HG02943 (cell line): Measurements from ENCODE around the gene HAGH.

Experiments
- ATAC-seq: cut with Tn5 transposase; IDR thresholded peaks from one replicate; pipeline ENCODE4 v1.9.1; 2021; ENCODE audit warnings: mild to moderate bottlenecking, low read depth, moderate library complexity; ENCODE audit not compliant: unreplicated experiment

Gene HAGH

DNA sequence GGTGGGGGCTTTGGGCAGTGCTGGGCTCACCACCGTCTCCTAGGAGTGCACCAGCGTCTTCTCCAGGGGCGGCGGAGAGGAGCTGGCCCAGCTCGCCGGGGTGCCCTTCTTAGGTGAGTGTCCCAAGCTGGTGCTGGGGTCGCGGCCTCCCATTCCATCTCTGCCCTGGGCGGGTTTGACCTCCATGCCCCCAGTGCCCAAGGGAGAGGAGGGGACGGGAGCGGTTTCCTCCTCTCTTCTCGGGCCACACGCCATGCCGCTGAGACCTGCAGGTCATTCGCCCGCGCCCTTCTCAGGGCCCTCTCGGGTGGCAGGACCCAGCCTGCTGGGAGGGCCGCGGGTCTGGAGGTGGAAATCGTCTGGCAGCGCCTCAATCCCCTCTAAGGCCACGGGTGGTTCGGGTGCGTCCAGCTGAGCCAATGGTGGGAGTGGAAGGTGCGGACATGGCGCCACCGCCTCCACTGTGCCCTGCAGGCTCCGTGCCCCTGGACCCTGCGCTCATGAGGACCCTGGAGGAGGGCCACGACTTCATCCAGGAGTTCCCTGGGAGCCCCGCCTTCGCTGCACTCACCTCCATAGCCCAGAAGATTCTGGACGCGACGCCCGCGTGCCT, 38.4 kb downstream of the HAGH start:
- no peak for ATAC-seq

DNA sequence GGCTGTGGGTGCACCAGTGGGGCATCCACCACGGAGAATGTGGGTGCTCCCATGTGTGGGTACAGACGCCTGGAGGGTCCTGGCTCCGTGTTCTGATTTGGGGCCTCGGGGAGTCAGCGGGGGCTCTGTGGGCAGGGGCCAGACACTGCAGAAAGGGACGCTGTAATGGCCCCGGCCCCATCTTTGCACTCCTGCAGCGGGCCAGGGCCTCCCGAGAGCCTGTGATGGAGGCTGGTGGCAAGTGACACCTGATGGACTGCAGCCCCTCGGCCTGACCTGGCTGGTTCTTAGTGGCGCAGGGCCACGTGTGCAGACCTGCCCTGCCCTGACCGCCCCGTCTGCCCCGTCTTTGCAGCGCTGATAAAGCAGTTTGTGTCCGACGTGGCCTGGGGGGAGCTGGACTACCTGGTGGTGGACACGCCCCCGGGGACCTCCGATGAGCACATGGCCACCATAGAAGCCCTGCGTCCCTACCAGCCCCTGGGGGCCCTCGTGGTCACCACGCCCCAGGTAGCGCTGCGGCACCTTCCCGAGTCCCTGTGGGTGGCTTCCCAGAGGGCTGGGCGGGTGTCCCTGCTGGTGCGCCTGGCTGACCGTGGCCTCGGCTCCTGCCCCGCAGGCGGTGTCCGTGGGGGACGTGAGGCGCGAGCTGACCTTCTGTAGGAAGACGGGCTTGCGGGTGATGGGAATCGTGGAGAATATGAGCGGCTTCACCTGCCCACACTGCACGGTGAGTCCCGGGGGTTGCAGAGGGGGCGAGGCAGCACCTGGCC, 39.1 kb downstream of the HAGH start:
- ATAC-seq: no peak

DNA sequence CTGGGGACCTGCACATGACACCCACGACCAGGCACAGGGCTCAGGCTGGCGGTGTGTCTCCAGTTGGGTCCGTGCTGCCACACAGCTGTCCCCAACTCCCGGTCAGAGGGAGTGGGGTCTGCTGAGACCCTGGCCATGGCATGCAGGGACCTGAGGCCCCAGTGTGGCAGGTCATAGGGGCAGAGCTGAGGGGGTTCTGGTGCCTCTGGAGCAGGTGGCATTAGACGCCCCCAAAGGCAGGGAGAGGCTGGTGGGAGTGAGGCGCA, 39.6 kb downstream of the HAGH start:
- no peak for ATAC-seq

DNA sequence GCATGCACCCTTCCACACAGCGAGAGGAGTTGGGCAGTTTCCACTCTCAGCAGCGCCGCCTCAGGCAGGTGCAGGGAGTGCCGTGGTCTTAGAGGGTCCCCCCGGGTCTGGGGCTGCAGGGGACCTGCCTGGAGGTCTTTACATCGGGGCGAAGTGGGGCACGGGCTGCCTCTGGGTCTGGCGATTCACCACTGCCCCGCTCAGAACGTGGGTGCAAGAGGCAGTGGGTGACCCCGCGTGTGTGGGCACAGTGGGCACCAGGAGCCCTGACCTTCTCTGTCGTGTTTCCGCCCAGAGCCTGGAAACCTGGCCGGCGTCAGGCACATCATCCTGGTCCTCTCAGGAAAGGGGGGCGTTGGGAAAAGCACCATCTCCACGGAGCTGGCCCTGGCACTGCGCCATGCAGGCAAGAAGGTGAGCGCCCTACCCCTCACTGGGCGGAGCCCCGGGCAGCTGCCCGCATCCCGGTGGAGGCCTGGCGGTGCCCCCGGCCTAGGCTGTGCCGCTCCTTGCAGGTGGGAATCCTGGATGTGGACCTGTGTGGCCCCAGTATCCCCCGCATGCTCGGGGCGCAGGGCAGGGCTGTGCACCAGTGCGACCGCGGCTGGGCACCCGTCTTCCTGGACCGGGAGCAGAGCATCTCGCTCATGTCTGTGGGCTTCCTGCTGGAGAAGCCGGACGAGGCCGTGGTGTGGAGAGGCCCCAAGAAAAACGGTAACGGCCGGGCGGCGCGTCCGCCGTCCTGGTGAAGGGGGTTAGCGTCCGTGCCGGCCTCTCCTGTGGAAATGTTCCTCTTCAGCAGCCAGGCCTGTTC, 40.2 kb downstream of the HAGH start:
- no peak for ATAC-seq

DNA sequence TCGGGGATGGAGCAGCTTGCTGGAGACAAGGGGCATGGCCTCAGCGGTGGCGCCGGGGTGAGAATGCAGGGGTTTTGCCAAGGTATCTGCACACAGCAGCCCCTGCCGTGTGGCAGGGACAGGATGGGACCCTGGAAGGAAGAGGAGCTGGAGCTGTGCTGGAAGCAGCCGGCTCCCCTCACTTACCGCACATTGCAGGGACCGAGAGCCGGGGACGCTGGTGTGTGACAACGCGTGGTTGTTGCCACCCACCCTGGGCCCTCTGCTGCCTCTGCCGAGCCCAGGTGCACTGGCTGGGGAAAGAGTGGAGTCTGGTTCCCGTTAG, 40.8 kb downstream of the HAGH start:
- no peak for ATAC-seq

DNA sequence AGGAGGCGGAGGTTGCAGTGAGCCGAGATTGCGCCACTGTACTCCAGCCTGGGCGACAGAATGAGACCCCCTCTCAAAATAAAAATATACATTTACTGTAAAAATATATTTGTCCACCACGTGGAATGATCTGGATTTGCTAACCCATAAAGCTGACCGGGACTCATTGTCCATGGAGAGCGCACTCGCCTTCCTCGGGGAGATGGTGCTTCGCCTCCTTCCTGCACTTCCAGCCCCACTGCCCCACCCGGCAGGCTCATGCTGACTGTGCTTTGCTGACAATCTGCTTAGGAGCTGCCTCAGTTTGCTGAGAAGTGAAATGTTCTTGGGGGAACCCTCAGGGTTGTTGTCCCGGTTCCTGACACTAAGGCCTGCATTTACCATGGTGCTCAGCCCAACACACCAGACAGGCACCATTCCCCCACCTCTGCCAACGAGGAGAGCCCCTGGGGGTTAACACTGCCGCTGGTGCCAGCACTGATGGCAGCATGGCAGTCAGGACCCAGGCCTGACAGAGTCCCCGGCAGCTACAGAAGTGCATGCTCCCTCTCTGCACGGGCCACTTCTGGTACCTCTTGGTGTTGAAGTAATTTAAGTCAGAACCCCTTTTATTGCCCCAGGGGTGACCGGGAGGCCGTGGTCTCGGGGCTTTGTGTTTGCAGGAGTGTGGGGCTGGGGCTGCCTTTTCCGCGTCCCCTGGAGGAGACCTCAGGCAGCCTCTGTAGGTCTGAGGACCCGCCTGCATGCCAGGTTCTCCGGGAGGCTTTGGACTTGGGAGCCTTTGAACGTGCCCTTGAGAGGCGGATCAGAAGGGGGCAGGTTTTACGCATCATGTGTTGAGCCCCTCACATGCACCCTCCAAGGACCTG, 41.4 kb downstream of the HAGH start:
- no peak for ATAC-seq

DNA sequence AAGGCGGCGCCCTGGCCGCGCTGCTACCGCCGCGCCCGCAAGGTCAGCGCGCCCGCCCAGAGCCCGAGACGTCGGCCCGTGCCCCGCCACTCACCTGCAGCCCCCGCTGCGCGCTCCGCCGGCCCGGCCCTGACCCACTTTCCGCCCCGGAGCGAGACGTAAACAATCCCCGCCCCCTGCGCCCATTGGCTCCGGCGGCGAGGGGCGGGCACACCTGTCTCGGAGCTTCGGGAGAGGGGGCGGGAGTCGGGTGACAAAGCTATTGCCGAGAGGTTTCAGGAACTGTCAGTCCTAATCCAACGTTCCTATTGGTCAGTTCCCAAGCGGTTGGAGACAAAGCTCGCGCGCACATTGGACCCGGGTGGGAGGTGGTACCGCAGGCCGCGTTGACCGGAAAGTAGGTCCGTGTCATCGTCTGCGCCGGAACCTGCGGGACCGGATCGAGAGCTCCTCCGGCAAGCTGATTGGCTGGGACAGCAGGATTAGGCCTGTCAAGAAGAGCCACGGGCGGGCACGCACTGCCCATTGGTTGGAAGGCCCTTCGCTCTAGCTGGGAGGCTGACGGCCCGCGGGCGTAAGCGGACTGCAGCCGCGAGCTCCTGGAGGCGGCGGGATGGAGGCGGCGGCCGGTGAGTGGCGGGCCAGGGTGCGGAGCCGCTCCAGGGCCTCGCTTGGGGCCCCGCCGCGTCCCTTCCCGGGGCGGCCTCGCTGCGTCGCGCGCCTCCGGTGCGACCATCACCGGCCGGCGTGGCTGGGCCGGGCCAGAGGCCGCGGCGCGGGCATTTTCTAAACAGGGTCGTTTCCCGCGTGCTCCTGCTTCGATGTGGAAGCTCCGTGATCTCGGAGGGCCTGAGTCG, 44.0 kb downstream of the HAGH start, which contains the start of the genes NUBP2 and SPSB3:
NUBP2 (plus strand) TSS at position 553 of the 857 bp plus-strand sequence; CDS start at position 614, 61 bp downstream.
SPSB3 (minus strand) TSS at position 164 of the 857 bp plus-strand sequence. CDS start 1,088 bp downstream, outside the sequence.
- peak; percentile 77 for ATAC-seq

DNA sequence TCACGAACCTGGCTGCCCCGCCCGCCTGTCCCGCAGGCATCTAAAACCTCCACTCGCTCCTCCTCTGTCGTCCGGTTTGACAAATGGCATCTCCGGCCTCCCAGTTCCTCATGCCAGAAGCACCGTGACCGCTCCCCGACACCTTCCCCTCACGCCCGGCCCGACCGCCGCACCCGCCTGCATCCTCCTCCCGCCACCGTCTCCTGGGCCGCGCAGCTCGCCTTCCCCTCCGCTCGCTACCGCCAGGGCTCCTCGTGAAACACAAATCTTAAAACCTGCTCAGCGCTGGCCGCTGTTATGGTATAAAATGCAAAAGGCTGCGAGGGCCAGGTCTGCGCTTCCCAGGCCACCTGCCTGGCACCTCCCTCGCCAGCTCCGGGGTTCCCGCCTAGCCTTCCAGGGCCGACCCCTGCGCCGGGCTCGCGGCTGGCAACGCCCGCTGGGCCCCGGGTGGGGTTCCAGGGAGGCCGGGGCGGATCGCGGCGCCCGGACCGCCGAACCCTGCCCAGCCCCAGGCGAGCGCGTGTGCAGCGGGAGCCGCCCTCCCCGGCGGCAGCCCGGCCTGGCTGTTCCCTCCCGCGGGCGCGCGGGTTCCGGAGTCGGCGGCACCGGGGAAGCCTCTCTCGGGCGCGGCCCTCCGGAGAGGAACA, 44.7 kb downstream of the HAGH start:
- peak; percentile 2 for ATAC-seq

DNA sequence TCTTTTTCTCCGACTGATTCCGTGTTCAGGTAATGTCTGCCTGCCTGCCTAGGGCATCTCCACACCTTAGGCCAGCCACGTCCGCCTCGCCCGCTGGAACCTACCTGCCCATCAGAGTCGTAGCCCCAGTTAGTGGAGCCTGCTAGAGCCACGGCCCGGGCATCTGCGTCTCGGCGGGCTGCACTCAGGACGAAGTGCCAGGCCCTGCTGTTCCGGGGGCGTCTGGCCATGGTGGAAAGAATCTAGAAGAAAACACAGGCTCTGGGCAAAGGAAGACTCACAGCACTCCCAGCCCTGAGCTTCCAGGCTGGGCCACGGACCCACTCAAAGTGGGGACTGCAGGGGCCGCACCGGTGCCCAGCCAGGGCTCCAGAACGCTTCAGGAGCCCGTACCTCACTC, 45.4 kb downstream of the HAGH start:
- no peak for ATAC-seq

DNA sequence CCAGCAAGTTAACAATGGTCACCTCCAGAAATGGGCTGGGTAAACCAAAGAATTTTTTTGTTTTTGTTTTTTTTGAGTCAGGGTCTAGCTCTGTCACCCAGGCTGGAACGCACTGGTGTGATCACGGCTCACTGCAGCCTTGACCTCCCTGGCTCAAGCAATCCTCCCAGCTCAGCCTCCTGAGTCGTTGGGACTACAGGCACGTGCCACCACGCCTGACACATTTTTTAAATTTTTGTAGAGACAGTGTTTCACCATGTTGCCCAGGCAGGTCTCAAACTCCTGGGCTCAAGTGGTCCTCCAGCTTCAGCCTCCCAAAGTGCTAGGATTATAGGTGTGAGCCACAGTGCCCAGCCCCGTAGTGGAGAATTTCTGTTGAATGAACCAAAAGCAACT, 46.0 kb downstream of the HAGH start:
- no peak for ATAC-seq

DNA sequence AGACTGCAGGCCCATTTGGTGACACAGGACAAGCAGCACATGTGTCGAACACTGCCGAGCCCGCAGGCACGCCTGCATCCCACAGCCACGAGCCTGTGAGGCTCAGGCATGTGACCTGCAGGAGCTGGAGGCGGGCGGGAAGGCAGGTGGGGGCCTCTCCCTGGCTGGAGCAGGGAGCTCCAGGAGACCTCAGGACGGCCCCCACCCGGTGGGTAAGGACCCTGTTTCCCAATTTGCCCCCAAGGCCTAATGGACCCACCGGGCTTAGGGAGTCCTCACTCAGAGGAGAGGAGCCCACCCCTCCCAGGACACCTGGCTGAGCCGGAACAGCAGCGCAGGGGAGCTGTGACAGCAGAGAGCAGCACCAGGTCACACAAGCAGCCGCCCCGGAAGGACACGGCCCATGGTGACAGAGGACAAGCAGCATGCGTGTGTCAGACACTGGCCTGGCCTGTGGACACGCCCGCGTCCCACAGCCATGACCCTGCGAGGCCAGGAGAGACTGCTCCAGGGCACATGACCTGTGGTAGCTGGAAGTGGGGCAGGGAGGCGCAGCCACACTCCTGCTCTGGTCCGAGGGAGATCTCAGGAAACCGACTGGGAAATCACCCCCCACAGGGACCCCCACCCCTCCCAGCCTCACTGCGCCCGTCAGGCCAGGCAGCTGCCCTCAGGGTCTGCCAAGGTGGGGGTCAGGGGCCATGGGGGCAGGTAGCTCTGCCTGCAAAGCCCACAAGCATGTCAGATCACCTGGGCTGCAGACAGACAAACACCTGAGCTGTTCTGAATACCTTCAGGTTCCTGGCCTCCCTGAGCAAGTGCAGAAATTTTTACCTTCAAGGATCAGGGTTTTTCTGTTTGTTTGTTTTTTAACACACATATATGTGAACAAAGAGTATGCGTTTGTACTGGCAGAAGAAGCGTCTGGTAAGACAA, 46.6 kb downstream of the HAGH start:
- no peak for ATAC-seq

DNA sequence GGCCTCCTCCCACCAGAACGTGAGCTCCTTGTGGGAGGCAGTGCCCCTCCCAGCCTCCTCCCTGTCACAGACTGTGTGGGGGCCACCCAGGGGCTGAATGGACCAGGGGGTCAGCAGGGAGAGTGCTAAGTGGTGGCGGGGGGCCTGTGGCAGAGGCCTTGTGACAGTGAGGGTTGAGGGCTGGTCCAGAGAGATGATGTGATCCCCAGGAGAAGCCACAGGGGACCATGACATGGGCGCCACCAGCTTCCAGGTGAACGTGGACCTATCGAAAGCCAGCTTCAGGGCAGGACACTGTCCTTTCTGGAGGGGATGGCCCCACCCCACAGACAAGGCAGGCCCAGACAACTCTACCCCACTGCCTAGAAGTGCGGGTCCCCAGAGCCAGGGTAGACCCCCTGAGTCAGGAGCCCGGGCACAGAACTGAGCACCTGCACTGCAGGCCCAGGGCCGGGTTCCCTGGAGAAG, 47.4 kb downstream of the HAGH start:
- ATAC-seq: no peak

DNA sequence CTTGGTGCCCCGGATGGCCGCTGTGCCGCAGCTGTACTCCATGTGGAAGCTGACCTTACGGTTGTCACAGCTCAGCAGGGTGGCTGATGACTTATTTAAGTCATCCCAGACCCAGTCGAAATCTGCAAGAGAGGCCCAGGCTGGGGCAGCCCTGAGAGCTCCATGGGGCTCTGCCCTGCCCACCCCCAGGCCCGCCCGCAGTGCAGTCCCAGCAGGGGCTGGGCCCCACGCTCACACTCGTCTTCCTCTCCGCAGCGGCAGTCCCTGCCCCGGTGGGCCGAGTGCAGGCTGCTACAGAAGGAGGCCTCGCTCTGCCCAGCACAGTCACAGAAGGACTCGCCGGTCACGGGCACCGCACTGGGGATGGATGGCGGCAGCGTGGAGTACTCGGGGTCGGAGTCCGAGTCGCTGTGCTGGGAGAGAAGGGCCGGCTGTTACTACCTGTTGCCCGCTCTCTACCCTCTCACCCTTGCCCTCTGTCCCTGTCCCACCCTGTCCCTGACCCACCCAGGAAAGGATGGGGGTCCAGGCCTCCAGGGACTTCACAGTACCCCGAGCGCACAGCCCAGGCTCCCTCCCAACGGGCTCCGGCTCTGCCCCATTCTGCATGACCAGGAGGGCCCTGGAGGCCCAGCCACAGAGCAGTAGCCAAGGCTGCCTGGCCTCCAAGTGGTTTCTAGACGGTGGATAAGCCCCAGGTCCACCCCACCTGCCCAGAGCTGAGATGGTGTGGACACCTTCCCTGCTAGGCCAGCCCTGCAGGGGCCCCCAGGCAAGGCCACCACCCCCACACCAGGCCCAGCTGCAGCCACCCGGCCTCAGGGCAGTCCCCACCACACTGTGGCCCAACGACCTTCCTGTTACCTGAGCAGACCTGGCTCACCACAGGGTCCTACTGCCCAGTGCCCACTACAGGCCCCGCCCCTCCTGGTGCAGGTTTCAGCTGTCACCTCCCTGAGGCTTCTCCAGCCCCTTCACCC, 48.1 kb downstream of the HAGH start:
- no peak for ATAC-seq

DNA sequence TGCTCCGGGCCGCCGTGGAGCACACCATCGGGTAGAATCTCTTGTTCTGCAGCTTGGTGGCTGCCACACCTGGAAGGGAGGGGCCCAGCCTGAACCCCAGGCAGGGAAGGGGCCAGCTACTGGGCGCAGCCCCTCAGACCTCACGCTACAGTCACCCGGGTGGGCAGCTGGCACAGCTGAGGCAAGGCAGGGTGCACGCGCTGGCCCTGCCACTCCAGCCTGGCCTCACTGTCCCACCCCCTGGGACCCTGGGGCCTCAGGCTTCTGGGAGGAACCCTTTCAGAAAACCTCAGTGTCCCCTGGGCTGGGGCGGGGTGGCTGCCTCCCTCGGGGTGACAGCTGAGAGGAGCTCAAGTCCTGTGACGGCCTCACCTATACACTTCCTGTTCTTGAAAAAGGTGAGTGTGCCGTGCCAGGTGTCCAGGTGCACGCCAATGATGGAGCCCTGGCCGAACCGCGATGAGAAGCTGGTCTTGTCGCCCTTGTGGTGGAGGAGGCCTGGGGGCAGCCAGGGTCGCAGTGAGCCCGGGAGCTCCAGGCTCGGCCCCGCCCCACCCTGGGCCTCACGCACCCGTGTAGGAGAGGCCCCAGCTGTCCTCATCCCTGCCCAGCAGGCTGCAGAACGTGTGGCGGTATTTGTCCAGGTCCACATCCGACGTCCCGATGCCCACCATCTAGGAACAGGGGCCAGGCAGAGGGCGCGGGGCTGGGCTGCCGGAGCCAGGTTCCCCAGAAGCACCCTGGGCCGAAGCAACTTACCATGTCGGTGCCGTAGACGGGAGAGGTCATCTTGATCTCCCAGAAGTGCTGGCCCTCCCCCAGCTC, 49.0 kb downstream of the HAGH start:
- no peak for ATAC-seq

DNA sequence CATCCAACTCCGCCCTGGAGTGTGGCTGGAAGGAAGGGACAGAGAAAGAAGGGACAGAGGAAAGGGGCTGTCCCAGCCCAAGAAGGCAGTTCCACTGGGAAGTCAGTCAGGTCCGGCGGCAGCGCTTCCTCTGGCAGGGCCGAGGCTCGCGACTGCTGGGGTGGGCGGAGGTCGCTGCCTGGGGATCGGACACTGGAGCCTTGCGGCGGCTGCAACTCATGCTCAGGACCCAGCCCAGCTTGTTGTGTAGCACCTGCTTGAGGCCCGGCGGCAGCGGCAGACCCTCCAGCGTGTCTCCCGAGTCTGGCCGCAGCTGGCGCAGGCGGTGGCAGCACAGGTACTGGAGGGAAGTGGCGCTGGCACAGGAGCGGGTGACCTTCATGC, 49.6 kb downstream of the HAGH start:
- ATAC-seq: no peak

DNA sequence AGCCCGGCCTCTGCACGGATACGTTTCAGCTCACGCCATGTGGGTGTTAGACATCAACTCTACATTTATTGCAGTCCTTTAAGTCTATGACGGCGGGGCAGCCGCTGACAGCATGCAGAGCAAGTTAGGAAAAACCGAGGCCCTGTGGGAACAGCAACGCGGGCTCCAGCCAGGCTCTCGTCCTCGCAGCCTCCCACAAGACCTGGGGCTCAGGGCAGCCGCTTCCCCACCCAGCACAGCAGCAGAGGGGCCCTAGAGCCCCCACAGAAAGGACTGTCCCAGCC, 50.0 kb downstream of the HAGH start:
- ATAC-seq: no peak
